ENCODE measurements around the gene BMP10.

BMP10 gene

GRCh38 chr2:68850524-68850923 is 20.7 kb downstream of the BMP10 start:
- TF ChIP-seq CTCF (IDR thresholded peaks at IDR 0.05), result no peak

- TF ChIP-seq CTCF (IDR thresholded peaks at IDR 0.05), result no peak
Observed at GRCh38 chr2:68849579-68850030, 21.6 kb downstream of the BMP10 start.

- no peak for TF ChIP-seq CTCF (IDR thresholded peaks at IDR 0.05)
Observed at GRCh38 chr2:68847751-68848150, 23.4 kb downstream of the BMP10 start.

DNA sequence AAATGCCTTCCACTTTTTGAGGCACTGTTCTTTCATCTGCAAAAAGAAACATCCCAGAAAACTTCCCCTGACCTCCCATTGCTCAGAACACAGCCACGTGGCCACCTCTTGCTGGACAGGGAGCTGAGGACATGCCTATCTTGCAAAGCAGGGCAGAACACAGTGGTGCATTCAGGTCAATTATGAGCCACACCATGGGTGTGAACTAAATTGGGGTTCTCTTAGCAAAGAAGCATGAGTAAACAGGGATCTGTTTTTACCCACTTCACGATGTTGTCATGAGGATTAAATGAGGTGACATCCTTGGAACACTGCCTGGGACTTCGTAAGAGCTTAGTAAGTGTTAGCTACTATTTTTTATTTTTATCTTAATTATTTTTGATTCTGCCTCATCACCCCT is 25.1 kb downstream of the BMP10 start:
- no peak for TF ChIP-seq CTCF (IDR thresholded peaks at IDR 0.05)

DNA sequence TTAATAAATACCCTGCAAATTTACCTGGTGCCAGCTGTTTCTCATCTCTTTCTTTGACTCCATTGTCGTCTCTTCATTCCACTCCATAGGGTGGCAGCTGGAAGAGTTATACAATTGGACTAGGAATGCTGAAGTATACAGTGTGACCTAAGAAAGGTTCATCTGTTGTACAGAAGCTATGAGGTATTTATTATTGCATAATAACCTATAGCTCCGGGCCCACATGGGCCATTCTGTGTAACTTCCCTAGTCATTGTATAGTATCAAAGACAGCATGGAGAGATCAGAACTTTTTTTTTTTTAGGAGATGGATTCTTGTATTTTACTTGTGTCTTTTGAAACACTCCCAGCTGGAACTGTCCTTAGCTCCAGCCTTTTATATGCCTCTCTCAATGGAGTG is 26.2 kb downstream of the BMP10 start:
- no peak for TF ChIP-seq CTCF (IDR thresholded peaks at IDR 0.05)

DNA sequence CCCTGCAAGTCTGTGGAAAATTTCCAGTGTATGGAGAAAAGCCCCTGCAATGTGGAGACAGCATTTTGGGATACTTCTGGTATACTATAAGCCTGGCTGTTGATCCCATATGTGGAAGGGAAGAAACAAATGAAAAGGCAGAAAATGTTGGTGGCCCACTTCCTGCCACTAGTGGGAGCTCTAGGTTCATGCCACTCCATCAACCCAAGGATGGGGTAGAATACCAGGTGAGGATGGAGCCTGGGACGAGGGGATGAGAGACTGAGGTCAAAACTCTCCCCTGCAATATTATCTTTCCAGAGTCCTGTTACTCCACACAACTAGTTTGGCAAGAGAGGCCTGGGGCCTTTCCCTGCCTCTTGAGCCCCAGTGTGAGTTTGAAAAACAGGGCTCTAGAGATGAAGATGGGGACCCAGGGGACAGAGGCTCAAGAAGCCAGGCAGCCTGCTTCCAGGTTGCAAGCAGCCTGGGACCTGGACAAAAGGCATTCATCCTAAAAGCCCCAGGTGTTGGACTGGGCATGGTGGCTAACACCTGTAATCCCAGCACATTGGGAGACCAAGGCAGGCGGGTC is 31.9 kb downstream of the BMP10 start:
- peak; percentile 25; the same call in 1 of the 2 replicates for TF ChIP-seq CTCF (IDR thresholded peaks at IDR 0.05)

DNA sequence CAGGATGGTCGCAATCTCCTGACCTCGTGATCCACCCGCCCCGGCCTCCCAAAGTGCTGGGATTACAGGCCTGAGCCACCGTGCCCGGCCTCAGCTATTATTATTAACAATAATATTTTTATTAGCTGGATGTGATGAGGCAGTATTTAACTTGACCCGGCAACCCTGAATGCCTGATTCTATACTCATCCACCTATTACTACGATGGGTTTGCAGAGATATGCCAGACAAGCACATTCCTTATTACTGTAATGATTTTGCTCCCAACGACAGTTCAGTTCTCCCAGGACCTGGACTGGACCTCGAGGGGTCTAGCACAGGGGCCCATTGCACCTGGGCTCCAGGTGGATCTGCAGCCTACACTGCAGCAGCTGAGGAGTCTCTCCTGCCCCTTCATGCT is 32.6 kb downstream of the BMP10 start:
- no peak for TF ChIP-seq CTCF (IDR thresholded peaks at IDR 0.05)

DNA sequence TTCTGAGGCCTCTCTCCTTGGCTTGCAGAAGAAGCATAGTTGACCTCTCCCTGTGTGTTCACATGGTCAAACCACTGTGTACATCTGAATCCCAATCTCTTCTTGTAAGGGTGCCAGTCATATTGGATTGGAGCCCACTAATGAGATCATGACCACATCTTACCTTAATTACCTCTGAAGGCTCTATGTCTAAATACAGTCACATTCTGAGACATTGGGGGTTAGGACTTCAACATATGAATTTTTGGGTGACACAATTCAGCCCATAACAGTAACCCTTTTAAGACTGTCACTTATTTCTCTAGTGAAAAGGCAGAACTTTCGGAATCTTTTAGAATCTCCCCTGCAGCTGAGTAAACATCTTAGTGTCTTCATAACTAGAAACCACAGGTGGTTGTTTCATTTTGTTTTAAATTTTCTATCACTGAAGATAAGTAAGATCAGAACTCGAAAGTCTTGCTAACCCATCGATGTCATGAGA is 33.3 kb downstream of the BMP10 start:
- TF ChIP-seq CTCF (IDR thresholded peaks at IDR 0.05), result no peak
